Measurements from ENCODE around the gene GNA15. TPM values are rescaled to one million over a fixed set of nuclear protein-coding genes. Genes with fewer than 3 reads are reported as not detected.
A peak's percentile ranks its signal among the peaks of the same experiment; 100 is the strongest.

The GNA15 gene
- total RNA-seq, 1 experiment from 2014 or later: 6.2 TPM

GRCh38 chr19:3096267-3096901 lies 39.4 kb upstream of the GNA15 start:
- TF ChIP-seq REST (IDR thresholded peaks at IDR 0.05; ENCODE audit: insufficient read depth in 1 of 2, low read depth in 2 of 2, low read length in 1 of 2): no peak
- no peak for TF ChIP-seq SIN3A (IDR thresholded peaks at IDR 0.05; ENCODE audit: borderline replicate concordance, insufficient read depth, low read depth, low read length)
- ATAC-seq (no peak), DNase-seq (ENCODE audit: low read depth, low spot score) (no peak)
- POLR2A ChIA-PET: no interaction called here
- CTCF ChIA-PET: interaction anchor here (0.7 kb wide), 1 partner anchor 18 kb away, joined by 4 read pairs; no protein-coding TSS in a partner anchor
- in situ Hi-C loops (cut with HindIII; ENCODE audit: low pct_unique_long_range_greater_than_20kb, low sequenced_read_pairs) (no loop called here), intact Hi-C loops (cut with micrococcal nuclease; ENCODE audit: unreplicated experiment) (no loop called here)
- no peaks in the 10 kb centered on the region for H3K9me3 ChIP-seq (ENCODE audit: control insufficient read depth, insufficient read depth, low read depth, low read length)
- H3K27me3 ChIP-seq (ENCODE audit: control insufficient read depth, insufficient read depth, low read length): no peaks in the 10 kb centered on the region
- peak overlapping the region; percentile 70 to 82 for H3K4me3 ChIP-seq (ENCODE audit: low read depth in 2 of 2, low read length in 2 of 2)
- BruUV-seq (replicated peaks): no TSS peak
- H3K4me1 ChIP-seq (ENCODE audit: control insufficient read depth, insufficient read depth, low read length): peaks cover 13% of the 10 kb centered on the region
- no peaks in the 10 kb centered on the region for H3K36me3 ChIP-seq (ENCODE audit: control insufficient read depth, insufficient read depth, low read length)
- H3K27ac ChIP-seq (ENCODE audit: low read length): peak overlapping the region; percentile 79

- no peaks in the 10 kb centered on the region for H3K9me3 ChIP-seq (ENCODE audit: control insufficient read depth, insufficient read depth, low read depth, low read length)
- in situ Hi-C loops (cut with HindIII; ENCODE audit: low pct_unique_long_range_greater_than_20kb, low sequenced_read_pairs): no loop called here
- BruUV-seq (replicated peaks): no TSS peak
- POLR2A ChIA-PET: no interaction called here
- peak overlapping the region; percentile 79 for H3K27ac ChIP-seq (ENCODE audit: low read length)
- no peaks in the 10 kb centered on the region for H3K27me3 ChIP-seq (ENCODE audit: control insufficient read depth, insufficient read depth, low read length)
- H3K36me3 ChIP-seq (ENCODE audit: control insufficient read depth, insufficient read depth, low read length): no peaks in the 10 kb centered on the region
- ATAC-seq: no peak
- peaks cover 17% of the 10 kb centered on the region for H3K4me1 ChIP-seq (ENCODE audit: control insufficient read depth, insufficient read depth, low read length)
- TF ChIP-seq POLR2AphosphoS5 (IDR thresholded peaks at IDR 0.05; ENCODE audit: low read depth, low read length) (no peak), SIN3A (IDR thresholded peaks at IDR 0.05; ENCODE audit: borderline replicate concordance, insufficient read depth, low read depth, low read length) (no peak), TCF7L2 (IDR thresholded peaks at IDR 0.05; ENCODE audit: low read depth, low read length) (no peak), CTCF (IDR thresholded peaks at IDR 0.05) (no peak), REST (IDR thresholded peaks at IDR 0.05; ENCODE audit: insufficient read depth in 1 of 2, low read depth in 2 of 2, low read length in 1 of 2) (no peak)
- no peak for DNase-seq (ENCODE audit: low read depth, low spot score)
- peak overlapping the region; percentile 70 to 82 for H3K4me3 ChIP-seq (ENCODE audit: low read depth in 2 of 2, low read length in 2 of 2)
- intact Hi-C loops (cut with micrococcal nuclease; ENCODE audit: unreplicated experiment): no loop called here
- CTCF ChIA-PET: no interaction called here
Observed at GRCh38 chr19:3096902-3097326, 38.9 kb upstream of the GNA15 start.
